Panc1 (cell line): ENCODE data around the gene GALP.

Experiments
- CTCF ChIP-seq: fragments of 450-650 bp; IDR thresholded peaks from 2 replicates; pipeline ENCODE4 v1.5.1; 2017; ENCODE audit warnings: mild to moderate bottlenecking
- SIN3A ChIP-seq: IDR thresholded peaks from 2 replicates; pipeline ENCODE4 v1.6.1; 2012; ENCODE audit warnings: low read depth, mild to moderate bottlenecking, low read length, moderate library complexity, borderline replicate concordance; ENCODE audit not compliant: insufficient read depth

GRCh38 chr19:56153507-56153906 lies 22.3 kb upstream of the GALP start:
- TF ChIP-seq CTCF (no peak), SIN3A (no peak)
